ENCODE results near the gene UFD1.

DNA sequence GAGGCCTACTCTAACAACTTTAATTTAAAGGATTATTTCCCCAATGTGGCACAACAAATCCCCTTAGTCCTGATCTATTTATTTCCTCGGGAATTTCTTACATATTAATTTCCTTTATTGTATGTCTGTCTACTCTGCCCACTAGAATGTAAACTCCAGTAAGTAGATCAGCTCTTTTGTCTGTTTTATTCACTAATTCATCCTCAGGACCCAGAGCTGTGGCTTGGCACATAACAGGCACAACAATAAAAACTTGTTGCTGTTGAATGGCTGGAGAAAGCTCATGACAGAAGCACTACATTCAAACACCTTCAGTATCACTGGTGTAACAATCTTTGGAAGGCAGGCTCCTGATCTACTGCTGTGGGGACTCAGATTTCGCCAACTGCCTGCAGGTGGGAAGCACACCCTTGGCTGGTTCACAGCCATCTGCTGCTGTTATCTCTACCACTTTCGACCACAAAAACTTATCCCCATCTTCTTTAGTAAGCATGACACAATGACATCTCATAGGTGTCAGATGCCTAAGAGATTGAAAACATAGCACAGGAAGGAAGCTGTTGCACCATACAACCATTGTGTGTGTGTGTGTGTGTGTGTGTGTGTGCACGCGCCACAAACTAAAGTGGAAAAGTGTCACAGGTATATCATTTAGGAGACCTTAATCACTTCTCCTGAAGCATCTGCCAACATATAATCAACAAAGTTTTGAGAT, 59.4 kb downstream of the UFD1 start:
- TF ChIP-seq POLR2AphosphoS5 (IDR thresholded peaks at IDR 0.05; ENCODE audit: low read depth, low read length) (no peak), SIN3A (IDR thresholded peaks at IDR 0.05; ENCODE audit: borderline replicate concordance, insufficient read depth, low read length) (no peak)
